Testis (tissue), 2 donors: ENCODE data around the gene SPATA13.

ENCODE experiments used
- CTCF ChIP-seq, 3 experiments: fragments of 450-650 bp in 2 of 3; fragments of 200-600 bp in 1 of 3; sonication (generic) in 1 of 3; IDR thresholded peaks; one replicate each; pipeline ENCODE4 v1.5.1; 2016 to 2019; ENCODE audit warnings: antibody characterized with exemption in 3 of 3, mild to moderate bottlenecking in 2 of 3, moderate library complexity in 1 of 3
- POLR2A ChIP-seq: fragments of 450-650 bp; IDR thresholded peaks from one replicate; pipeline ENCODE4 v1.6.1; 2017; ENCODE audit warnings: antibody characterized with exemption, mild to moderate bottlenecking, moderate library complexity

- TF ChIP-seq POLR2A (no peak), CTCF (IDR thresholded peaks at IDR 0.05) (no peak)
Observed at GRCh38 chr13:24203273-24203672, 42.8 kb downstream of the SPATA13 start.
